Type B pancreatic cell (in vitro differentiated cells): Measurements from ENCODE around the gene TNFSF13B. TPM values are rescaled to one million over a fixed set of nuclear protein-coding genes. Genes with fewer than 3 reads are reported as not detected.

Experiments
- DNase-seq: peaks from one replicate; pipeline ENCODE4 v3.0.0; 2021; ENCODE audit warnings: mixed read lengths; ENCODE audit not compliant: unreplicated experiment; ENCODE audit errors: extremely low spot score
- H3K27ac Mint-ChIP-seq: 2 replicates; pipeline ENCODE4 v1.8.0; 2021; ENCODE audit warnings: mild to moderate bottlenecking, mixed read lengths
- H3K27me3 Mint-ChIP-seq: 2 replicates; pipeline ENCODE4 v1.8.0; 2021; ENCODE audit warnings: mixed read lengths
- H3K36me3 Mint-ChIP-seq: 2 replicates; pipeline ENCODE4 v1.8.0; 2021; ENCODE audit warnings: mixed read lengths
- H3K4me1 Mint-ChIP-seq: one replicate; pipeline ENCODE4 v1.8.0; 2021; ENCODE audit warnings: mixed read lengths; ENCODE audit not compliant: unreplicated experiment
- H3K4me3 Mint-ChIP-seq: 2 replicates; pipeline ENCODE4 v1.8.0; 2021; ENCODE audit warnings: mild to moderate bottlenecking, mixed read lengths
- H3K9me3 Mint-ChIP-seq: 2 replicates; pipeline ENCODE4 v1.8.0; 2021; ENCODE audit warnings: mixed read lengths
- total RNA-seq: library from RNA; stranded (reverse); gene quantifications from 2 replicates; pipeline ENCODE4 v1.2.1, GENCODE V29; 2021; ENCODE audit warnings: low replicate concordance
- TF ChIP-seq, protein P1 (sequence below): fragments of 200-600 bp; sonication (generic); conservative IDR thresholded peaks from 2 replicates; pipeline ENCODE4 v1.5.0; 2021; ENCODE audit warnings: antibody characterized with exemption, mild to moderate bottlenecking

The TNFSF13B gene
- total RNA-seq, 1 donor from 2014 or later = 1.8 TPM

DNA sequence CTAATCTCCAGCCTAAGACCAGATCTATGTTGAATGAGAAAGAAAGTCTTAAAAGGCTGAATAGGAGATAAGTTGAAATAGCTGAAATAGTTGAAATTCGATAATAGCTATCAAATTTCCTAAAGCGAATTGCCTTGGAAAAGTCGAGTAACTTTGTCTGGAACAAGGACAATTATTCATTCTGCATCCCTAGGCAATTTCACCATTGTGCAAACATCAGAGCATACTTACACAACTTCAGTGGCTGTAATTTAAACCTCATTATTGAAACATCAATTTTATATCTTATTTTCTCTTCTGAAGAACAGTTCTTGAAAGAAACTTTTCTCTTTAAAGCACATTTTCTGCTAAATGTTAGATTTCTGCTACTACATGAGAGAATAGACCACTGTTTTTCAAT, 13.6 kb downstream of the TNFSF13B start:
- Mint-ChIP-seq H3K27me3 (no peaks in the 10 kb centered on the region), H3K4me1 (no peaks in the 10 kb centered on the region), H3K9me3 (no peaks in the 10 kb centered on the region), H3K27ac (no peak overlapping the region), H3K4me3 (no peak overlapping the region), H3K36me3 (no peaks in the 10 kb centered on the region)
- TF ChIP-seq, protein P1, sequence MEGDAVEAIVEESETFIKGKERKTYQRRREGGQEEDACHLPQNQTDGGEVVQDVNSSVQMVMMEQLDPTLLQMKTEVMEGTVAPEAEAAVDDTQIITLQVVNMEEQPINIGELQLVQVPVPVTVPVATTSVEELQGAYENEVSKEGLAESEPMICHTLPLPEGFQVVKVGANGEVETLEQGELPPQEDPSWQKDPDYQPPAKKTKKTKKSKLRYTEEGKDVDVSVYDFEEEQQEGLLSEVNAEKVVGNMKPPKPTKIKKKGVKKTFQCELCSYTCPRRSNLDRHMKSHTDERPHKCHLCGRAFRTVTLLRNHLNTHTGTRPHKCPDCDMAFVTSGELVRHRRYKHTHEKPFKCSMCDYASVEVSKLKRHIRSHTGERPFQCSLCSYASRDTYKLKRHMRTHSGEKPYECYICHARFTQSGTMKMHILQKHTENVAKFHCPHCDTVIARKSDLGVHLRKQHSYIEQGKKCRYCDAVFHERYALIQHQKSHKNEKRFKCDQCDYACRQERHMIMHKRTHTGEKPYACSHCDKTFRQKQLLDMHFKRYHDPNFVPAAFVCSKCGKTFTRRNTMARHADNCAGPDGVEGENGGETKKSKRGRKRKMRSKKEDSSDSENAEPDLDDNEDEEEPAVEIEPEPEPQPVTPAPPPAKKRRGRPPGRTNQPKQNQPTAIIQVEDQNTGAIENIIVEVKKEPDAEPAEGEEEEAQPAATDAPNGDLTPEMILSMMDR = no peak
- DNase-seq = no peak

DNA sequence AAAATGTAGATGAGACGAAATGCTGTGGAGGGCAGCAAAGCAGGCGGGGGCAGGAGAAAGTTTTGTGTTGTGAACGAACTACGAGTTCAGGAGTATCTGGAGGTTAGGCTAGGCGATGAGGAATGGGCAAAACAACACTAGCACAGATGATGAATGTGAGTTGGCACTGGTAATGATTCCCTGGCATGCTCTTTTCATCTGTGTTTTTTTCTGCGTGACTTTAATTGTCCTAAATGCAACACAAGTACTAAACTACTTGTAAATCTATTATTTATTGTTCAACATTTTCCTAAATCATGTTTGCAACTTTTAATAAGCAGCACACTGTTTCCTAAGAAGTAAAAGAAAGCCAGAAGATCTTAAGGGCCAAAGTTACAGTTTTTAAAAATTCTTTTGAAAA, 19.2 kb downstream of the TNFSF13B start:
- H3K4me3 Mint-ChIP-seq = no peak overlapping the region
- H3K27ac Mint-ChIP-seq = no peak overlapping the region
- no peaks in the 10 kb centered on the region for H3K9me3 Mint-ChIP-seq
- H3K36me3 Mint-ChIP-seq = no peaks in the 10 kb centered on the region
- H3K4me1 Mint-ChIP-seq = no peaks in the 10 kb centered on the region
- H3K27me3 Mint-ChIP-seq = no peaks in the 10 kb centered on the region
- TF ChIP-seq, protein P1 = no peak
- DNase-seq = no peak

DNA sequence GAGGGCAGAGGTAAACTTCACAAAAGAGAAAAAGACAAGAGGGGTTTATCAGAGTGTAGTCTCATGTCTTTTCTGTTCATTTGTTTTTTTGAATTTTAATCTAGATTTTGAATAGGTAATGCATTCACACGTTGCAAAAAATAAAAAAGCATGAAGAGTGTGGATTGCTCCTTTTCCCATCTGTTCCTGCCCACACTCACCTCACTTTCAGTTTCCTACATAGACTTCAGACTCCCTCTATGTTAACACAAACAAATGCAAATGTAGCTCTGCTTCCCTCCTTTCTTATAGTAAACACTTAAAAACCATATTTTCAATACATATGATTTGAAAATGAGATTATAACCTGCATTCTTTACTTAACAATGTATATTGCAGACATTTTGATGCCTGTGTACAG, 20.3 kb downstream of the TNFSF13B start:
- no peak for DNase-seq
- Mint-ChIP-seq H3K27me3 (no peaks in the 10 kb centered on the region), H3K9me3 (no peaks in the 10 kb centered on the region), H3K27ac (no peak overlapping the region), H3K36me3 (no peaks in the 10 kb centered on the region), H3K4me1 (no peaks in the 10 kb centered on the region), H3K4me3 (no peak overlapping the region)
- TF ChIP-seq, protein P1 = no peak

DNA sequence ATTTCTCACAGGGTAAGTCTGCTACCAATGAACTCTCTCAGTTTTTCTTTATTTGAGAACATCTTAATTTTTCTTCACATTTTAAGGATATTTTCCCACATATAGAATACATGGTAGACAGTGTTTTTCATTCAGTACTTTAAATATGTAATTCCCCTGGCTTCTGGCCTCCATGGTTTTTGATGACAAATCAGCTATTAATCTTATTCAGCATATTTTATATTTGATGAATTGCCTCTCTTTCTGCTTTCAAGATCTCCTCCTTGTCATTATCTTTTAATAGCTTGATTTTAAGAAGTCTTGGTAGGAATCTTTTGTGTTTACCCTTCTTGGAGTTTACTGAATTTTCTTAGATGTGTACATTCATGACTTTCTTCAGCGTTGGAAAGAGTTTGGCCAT, 27.6 kb downstream of the TNFSF13B start:
- DNase-seq = no peak
- Mint-ChIP-seq H3K9me3 (no peaks in the 10 kb centered on the region), H3K27me3 (no peaks in the 10 kb centered on the region), H3K4me1 (no peaks in the 10 kb centered on the region), H3K4me3 (no peak overlapping the region), H3K27ac (no peak overlapping the region), H3K36me3 (no peaks in the 10 kb centered on the region)
- TF ChIP-seq, protein P1 = no peak

DNA sequence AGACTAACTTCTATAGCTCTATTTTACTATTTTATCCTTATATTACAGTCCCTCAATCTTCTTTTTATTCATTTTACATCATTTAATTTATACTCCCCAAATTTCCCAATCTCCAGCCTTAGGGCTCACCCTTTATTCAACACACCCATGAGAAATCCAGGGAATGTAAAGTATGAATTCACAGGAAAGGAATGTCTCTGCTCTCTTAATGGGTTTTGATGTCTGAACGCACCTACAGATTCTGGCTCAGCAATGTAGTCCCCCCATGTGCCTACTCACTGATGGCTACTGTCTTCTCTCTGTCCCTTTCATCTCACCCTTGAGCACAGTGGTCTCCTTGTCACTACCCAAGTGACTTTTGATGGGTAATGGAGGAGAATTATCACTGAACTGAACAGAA, 32.8 kb downstream of the TNFSF13B start:
- Mint-ChIP-seq H3K27ac (no peak overlapping the region), H3K9me3 (no peaks in the 10 kb centered on the region), H3K4me3 (no peak overlapping the region), H3K36me3 (no peaks in the 10 kb centered on the region), H3K4me1 (no peaks in the 10 kb centered on the region), H3K27me3 (no peaks in the 10 kb centered on the region)
- TF ChIP-seq, protein P1 = no peak
- DNase-seq = no peak
